ENCODE results near the gene NFIA. TPM values are rescaled to one million over a fixed set of nuclear protein-coding genes. Genes with fewer than 3 reads are reported as not detected.

Gene NFIA
- total RNA-seq, 4 donors from 2014 or later, result 32.0 to 160 (median 32.9) TPM

GRCh38 chr1:61389194-61389925 lies 307.0 kb downstream of the NFIA start:
- H3K27ac ChIP-seq, result no peak overlapping the region
- no peak for DNase-seq
- peaks cover 0 to 4% (median 0%) of the 10 kb centered on the region in 4 donors for H3K9me3 ChIP-seq
- TF ChIP-seq POLR2A (IDR thresholded peaks at IDR 0.05), result no peak
- TF ChIP-seq, protein P1, sequence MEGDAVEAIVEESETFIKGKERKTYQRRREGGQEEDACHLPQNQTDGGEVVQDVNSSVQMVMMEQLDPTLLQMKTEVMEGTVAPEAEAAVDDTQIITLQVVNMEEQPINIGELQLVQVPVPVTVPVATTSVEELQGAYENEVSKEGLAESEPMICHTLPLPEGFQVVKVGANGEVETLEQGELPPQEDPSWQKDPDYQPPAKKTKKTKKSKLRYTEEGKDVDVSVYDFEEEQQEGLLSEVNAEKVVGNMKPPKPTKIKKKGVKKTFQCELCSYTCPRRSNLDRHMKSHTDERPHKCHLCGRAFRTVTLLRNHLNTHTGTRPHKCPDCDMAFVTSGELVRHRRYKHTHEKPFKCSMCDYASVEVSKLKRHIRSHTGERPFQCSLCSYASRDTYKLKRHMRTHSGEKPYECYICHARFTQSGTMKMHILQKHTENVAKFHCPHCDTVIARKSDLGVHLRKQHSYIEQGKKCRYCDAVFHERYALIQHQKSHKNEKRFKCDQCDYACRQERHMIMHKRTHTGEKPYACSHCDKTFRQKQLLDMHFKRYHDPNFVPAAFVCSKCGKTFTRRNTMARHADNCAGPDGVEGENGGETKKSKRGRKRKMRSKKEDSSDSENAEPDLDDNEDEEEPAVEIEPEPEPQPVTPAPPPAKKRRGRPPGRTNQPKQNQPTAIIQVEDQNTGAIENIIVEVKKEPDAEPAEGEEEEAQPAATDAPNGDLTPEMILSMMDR (IDR thresholded peaks at IDR 0.05), result no peak
- no peak overlapping the region for H3K4me3 ChIP-seq
- no peaks in the 10 kb centered on the region for H3K27me3 ChIP-seq
- no peaks in the 10 kb centered on the region for H3K4me1 ChIP-seq
- H3K36me3 ChIP-seq, result no peaks in the 10 kb centered on the region

- DNase-seq, result no peak
- TF ChIP-seq, protein P1 (IDR thresholded peaks at IDR 0.05), result no peak
Measured at GRCh38 chr1:61389926-61390845, 307.8 kb downstream of the NFIA start.

DNA sequence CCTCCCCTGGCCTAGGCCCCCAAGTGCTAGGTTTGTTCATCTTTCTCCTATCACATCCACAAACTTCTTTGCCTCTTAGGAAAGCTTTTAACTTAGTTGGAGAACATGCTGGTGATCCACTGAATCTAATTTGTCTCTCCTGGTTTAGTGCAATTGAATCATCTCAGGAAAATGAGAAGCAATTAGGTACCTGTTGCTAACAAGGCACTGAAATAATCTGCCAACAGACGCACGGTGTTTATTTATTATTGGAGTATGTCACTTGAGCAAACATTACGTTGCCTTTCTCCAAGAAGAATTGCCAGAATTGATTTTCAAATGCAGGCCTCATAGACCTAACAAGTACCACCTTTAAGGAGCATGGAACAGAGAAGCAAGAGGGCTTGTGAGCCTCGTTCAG lies 309.4 kb downstream of the NFIA start:
- no peak for TF ChIP-seq POLR2A (IDR thresholded peaks at IDR 0.05)
- TF ChIP-seq, protein P1 (IDR thresholded peaks at IDR 0.05), result no peak
- no peak for DNase-seq
- Histone ChIP-seq H3K27ac (no peak overlapping the region), H3K9me3 (peaks cover 0 to 4% (median 0%) of the 10 kb centered on the region in 4 donors), H3K36me3 (no peaks in the 10 kb centered on the region), H3K27me3 (no peaks in the 10 kb centered on the region), H3K4me3 (no peak overlapping the region), H3K4me1 (no peaks in the 10 kb centered on the region)

More at GRCh38 chr1:61389926-61390845, 307.8 kb downstream of the NFIA start:
- no peak overlapping the region for H3K4me3 ChIP-seq
- H3K27ac ChIP-seq, result no peak overlapping the region
- H3K36me3 ChIP-seq, result no peaks in the 10 kb centered on the region
- no peaks in the 10 kb centered on the region for H3K27me3 ChIP-seq
- no peaks in the 10 kb centered on the region for H3K4me1 ChIP-seq
- H3K9me3 ChIP-seq, result peaks cover 0 to 4% (median 0%) of the 10 kb centered on the region in 4 donors

GRCh38 chr1:61392409-61393242 lies 310.3 kb downstream of the NFIA start:
- no peak for TF ChIP-seq POLR2A (IDR thresholded peaks at IDR 0.05)
- TF ChIP-seq, protein P1 (IDR thresholded peaks at IDR 0.05), result no peak
- Histone ChIP-seq H3K36me3 (no peaks in the 10 kb centered on the region), H3K27ac (no peak overlapping the region), H3K4me1 (no peaks in the 10 kb centered on the region), H3K9me3 (peaks cover 0 to 4% (median 0%) of the 10 kb centered on the region in 4 donors), H3K27me3 (no peaks in the 10 kb centered on the region), H3K4me3 (no peak overlapping the region)
- DNase-seq, result no peak

DNA sequence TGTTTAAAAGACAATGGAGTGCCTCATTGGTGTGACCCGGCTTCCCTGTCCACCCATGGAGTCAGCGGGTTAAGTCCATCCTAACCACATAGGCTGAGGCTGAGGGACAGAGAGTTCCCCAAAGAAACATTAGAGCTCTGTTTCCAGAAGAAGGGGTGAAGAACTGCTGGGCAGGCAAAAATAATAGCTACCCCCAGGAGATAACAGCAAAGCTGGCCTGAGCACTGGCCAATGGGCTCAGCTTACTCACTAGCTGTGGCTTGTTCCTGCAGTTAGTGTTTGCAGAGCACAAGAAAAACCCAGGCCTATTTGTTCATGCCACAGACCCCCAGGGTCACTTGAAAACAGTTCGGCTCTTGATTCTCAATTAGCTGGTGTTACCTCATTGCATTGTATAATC lies 311.2 kb downstream of the NFIA start:
- Histone ChIP-seq H3K4me3 (no peak overlapping the region), H3K9me3 (peaks cover 0 to 4% (median 0%) of the 10 kb centered on the region in 4 donors), H3K27me3 (no peaks in the 10 kb centered on the region), H3K27ac (no peak overlapping the region), H3K36me3 (no peaks in the 10 kb centered on the region), H3K4me1 (peaks cover 0 to 2% (median 0%) of the 10 kb centered on the region in 4 donors)
- no peak for TF ChIP-seq POLR2A (IDR thresholded peaks at IDR 0.05)
- TF ChIP-seq, protein P1 (IDR thresholded peaks at IDR 0.05), result no peak
- no peak for DNase-seq

Measured in Peyer's patch (tissue), 4 donors.